Measurements from ENCODE around the gene C1orf210. TPM values are rescaled to one million over a fixed set of nuclear protein-coding genes. Genes with fewer than 3 reads are reported as not detected.

The C1orf210 gene
- total RNA-seq, 1 experiment from 2014 or later: 5.9 TPM

- H3K23me2 ChIP-seq (ENCODE audit: insufficient read length, low read depth, low read length, poor library complexity, severe bottlenecking): no peaks in the 10 kb centered on the region
- H3K9ac ChIP-seq (ENCODE audit: extremely low read depth, insufficient read length, low read length): no peak overlapping the region
- H4K8ac ChIP-seq (replicated peaks; ENCODE audit: insufficient read length, low read depth, low read length): no peak overlapping the region
- H3K23ac ChIP-seq (ENCODE audit: insufficient read length, low read depth, low read length): no peak overlapping the region
- Mint-ChIP-seq H3K27ac (no peak overlapping the region), H3K4me3 (no peak overlapping the region), H3K9me3 (peaks cover 15 to 19% of the 10 kb centered on the region in 2 experiments), H3K4me1 (peaks cover 16% of the 10 kb centered on the region in 2 experiments), H3K27me3 (ENCODE audit: low read depth) (no peaks in the 10 kb centered on the region; the same call in none of the 2 replicates), H3K36me3 (ENCODE audit: insufficient read depth in 1 of 3, low read depth in 3 of 3) (peaks cover 0 to under 1% (median 0%) of the 10 kb centered on the region in 3 experiments; a peak in 3 of 7 replicates)
- H3K79me1 ChIP-seq (ENCODE audit: insufficient read depth, low read depth, low read length, poor library complexity, severe bottlenecking): no peaks in the 10 kb centered on the region
- no CpG with 5 or more reads among the region's 5 CpGs for WGBS (ENCODE audit: extremely low coverage, insufficient read length, low lambda C conversion rate)
- H2BK12ac ChIP-seq (ENCODE audit: insufficient read length, low read depth, low read length): no peak overlapping the region
- H3K18ac ChIP-seq (ENCODE audit: insufficient read length, low read depth, low read length): no peak overlapping the region
- H4K5ac ChIP-seq (ENCODE audit: insufficient read length, low read depth, low read length): no peak overlapping the region
- H2AK5ac ChIP-seq (ENCODE audit: insufficient read length, low read length): no peak overlapping the region
- no peak overlapping the region for H3K4ac ChIP-seq (ENCODE audit: low read depth, low read length)
- H3K27ac ChIP-seq (ENCODE audit: insufficient read length, low read depth, low read length): no peak overlapping the region
- no peak for DNase-seq
- H3K79me2 ChIP-seq (ENCODE audit: insufficient read depth, low read length): no peaks in the 10 kb centered on the region
- no peaks in the 10 kb centered on the region for H3K27me3 ChIP-seq (ENCODE audit: insufficient read depth, low read length)
- no peaks in the 10 kb centered on the region for H3K9me3 ChIP-seq (ENCODE audit: control insufficient read depth, low read depth, low read length)
- H3K56ac ChIP-seq (ENCODE audit: insufficient read length, low read depth, low read length): no peak overlapping the region
- no peak overlapping the region for H2BK20ac ChIP-seq (ENCODE audit: low read depth, low read length, poor library complexity, severe bottlenecking)
- H3K14ac ChIP-seq (ENCODE audit: insufficient read depth, low read length): no peak overlapping the region
- no peak overlapping the region for H4K91ac ChIP-seq (ENCODE audit: insufficient read length, low read depth, low read length)
- no peak overlapping the region for H3T11ph ChIP-seq (ENCODE audit: low read length)
- no peak overlapping the region for H2AFZ ChIP-seq (ENCODE audit: low read length)
- no peak for TF ChIP-seq CTCF (conservative IDR thresholded peaks at IDR 0.05)
- no peaks in the 10 kb centered on the region for H4K20me1 ChIP-seq (ENCODE audit: control insufficient read depth, insufficient read depth, insufficient read length)
- no peak overlapping the region for H3K4me2 ChIP-seq (ENCODE audit: insufficient read depth, insufficient read length, low read length)
- no peaks in the 10 kb centered on the region for H3K4me1 ChIP-seq (ENCODE audit: insufficient read depth, low read length)
- no peak overlapping the region for H2BK5ac ChIP-seq (ENCODE audit: insufficient read length, low read length)
- H2BK15ac ChIP-seq (ENCODE audit: low read depth, low read length): no peak overlapping the region; the same call in 1 of the 2 replicates
- no peak overlapping the region for H2BK120ac ChIP-seq (ENCODE audit: low read depth, low read length, poor library complexity, severe bottlenecking)
Observed at GRCh38 chr1:43322506-43322905, 37.1 kb upstream of the C1orf210 start.

Data from H9 (cell line).